ENCODE measurements around the gene PKN3. TPM values are rescaled to one million over a fixed set of nuclear protein-coding genes. Genes with fewer than 3 reads are reported as not detected.

Gene PKN3
- total and polyA plus RNA-seq, 9 of the 15 experiments (the other 6 are each of a cell fraction or from before 2014, with no cell fraction given), result 0.82 to 49.2 (median 19.7) TPM

DNA sequence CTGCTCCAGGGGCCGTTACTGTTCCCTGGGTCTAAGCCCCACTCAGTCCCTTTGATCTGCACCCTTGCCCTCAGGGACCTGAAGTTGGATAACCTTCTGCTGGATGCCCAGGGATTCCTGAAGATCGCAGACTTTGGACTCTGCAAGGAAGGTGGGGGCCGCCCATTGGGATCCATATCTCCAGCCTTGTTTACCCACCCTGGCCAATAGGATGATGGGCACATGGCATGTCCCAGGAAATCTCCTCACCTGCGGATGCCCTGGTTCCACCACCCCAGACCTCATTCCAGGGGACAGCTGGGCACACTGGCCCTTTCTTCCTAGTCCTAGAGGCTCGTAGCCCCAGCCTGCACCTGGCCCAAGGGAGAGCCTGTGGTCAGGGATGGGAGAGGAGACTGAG, 16.2 kb downstream of the PKN3 start:
- Histone ChIP-seq H3K4me3 (no peak overlapping the region), H3K4me2 (ENCODE audit: insufficient read depth, low read length) (no peak overlapping the region), H4K20me1 (replicated peaks; ENCODE audit: control insufficient read depth, insufficient read depth, low read length) (no peaks in the 10 kb centered on the region), H2AFZ (ENCODE audit: low read depth, low read length) (no peak overlapping the region), H3K9me3 (replicated peaks; ENCODE audit: control insufficient read depth, insufficient read depth, low read depth, low read length) (no peaks in the 10 kb centered on the region), H3K27ac (ENCODE audit: extremely low read depth, low read depth, low read length) (no peak overlapping the region), H3K9ac (ENCODE audit: insufficient read depth in 1 of 2, low read depth in 2 of 2, low read length in 2 of 2) (no peak overlapping the region), H3K79me2 (ENCODE audit: control insufficient read depth, insufficient read depth, low read length) (peaks cover 2% of the 10 kb centered on the region; the same call in 1 of the 3 replicates), H3K27me3 (ENCODE audit: control insufficient read depth in 2 of 2, insufficient read depth in 2 of 2, low read length in 2 of 2) (no peaks in the 10 kb centered on the region), H3K36me3 (ENCODE audit: control insufficient read depth, insufficient read depth, low read length) (peaks cover 69% of the 10 kb centered on the region; the same call in 2 of the 3 replicates), H3K4me1 (replicated peaks in 1 of 2; ENCODE audit: control insufficient read depth in 2 of 2, insufficient read depth in 2 of 2, low read length in 2 of 2) (peaks cover 8 to 33% of the 10 kb centered on the region in 2 experiments; a peak in 4 of 5 replicates), H3K9me1 (ENCODE audit: control insufficient read depth, insufficient read depth, low read length) (peaks cover 2% of the 10 kb centered on the region)
- WGBS (ENCODE audit: insufficient coverage, low coverage, missing lambda C conversion rate), result 88% methylated on average over 3 of the region's 5 CpGs
- POLR2A ChIA-PET, result interaction anchor here (0.8 kb wide), 1 partner anchor 9 kb away, joined by 3 read pairs; no protein-coding TSS in a partner anchor
- intact Hi-C loops (cut with micrococcal nuclease), result no loop called here
- BruUV-seq (replicated peaks), result no TSS peak
- no peak for FAIRE-seq
- no peak for DNase-seq (ENCODE audit: extremely low read depth in 1 of 4, low spot score in 3 of 4)
- no peak for ATAC-seq
- CTCF ChIA-PET (ENCODE audit: low intra/inter-chr PET ratio), result interaction anchor here (0.6 kb wide), 1 partner anchor 93 kb away, joined by 3 read pairs; no protein-coding TSS in a partner anchor
- peak; percentile 36; the same call in 1 of the 2 replicates for TF ChIP-seq RBFOX2 (IDR thresholded peaks at IDR 0.05; ENCODE audit: low read depth, low read length)
- TF ChIP-seq, protein P1, sequence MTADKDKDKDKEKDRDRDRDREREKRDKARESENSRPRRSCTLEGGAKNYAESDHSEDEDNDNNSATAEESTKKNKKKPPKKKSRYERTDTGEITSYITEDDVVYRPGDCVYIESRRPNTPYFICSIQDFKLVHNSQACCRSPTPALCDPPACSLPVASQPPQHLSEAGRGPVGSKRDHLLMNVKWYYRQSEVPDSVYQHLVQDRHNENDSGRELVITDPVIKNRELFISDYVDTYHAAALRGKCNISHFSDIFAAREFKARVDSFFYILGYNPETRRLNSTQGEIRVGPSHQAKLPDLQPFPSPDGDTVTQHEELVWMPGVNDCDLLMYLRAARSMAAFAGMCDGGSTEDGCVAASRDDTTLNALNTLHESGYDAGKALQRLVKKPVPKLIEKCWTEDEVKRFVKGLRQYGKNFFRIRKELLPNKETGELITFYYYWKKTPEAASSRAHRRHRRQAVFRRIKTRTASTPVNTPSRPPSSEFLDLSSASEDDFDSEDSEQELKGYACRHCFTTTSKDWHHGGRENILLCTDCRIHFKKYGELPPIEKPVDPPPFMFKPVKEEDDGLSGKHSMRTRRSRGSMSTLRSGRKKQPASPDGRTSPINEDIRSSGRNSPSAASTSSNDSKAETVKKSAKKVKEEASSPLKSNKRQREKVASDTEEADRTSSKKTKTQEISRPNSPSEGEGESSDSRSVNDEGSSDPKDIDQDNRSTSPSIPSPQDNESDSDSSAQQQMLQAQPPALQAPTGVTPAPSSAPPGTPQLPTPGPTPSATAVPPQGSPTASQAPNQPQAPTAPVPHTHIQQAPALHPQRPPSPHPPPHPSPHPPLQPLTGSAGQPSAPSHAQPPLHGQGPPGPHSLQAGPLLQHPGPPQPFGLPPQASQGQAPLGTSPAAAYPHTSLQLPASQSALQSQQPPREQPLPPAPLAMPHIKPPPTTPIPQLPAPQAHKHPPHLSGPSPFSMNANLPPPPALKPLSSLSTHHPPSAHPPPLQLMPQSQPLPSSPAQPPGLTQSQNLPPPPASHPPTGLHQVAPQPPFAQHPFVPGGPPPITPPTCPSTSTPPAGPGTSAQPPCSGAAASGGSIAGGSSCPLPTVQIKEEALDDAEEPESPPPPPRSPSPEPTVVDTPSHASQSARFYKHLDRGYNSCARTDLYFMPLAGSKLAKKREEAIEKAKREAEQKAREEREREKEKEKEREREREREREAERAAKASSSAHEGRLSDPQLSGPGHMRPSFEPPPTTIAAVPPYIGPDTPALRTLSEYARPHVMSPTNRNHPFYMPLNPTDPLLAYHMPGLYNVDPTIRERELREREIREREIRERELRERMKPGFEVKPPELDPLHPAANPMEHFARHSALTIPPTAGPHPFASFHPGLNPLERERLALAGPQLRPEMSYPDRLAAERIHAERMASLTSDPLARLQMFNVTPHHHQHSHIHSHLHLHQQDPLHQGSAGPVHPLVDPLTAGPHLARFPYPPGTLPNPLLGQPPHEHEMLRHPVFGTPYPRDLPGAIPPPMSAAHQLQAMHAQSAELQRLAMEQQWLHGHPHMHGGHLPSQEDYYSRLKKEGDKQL (CRISPR knock-in tag; IDR thresholded peaks at IDR 0.05; ENCODE audit: borderline replicate concordance), result no peak
- in situ Hi-C loops (cut with MboI), result loop anchor here (5.0 to 10.0 kb wide), 2 partner anchors 71 to 294 kb away; partner anchors contain the start of gene CERCAM

Measured in K562 (cell line).